Measurements from ENCODE around the gene SH3BGRL2.

Gene SH3BGRL2

GRCh38 chr6:79686707-79687309 lies 55.7 kb downstream of the SH3BGRL2 start:
- TF ChIP-seq POLR2AphosphoS5 (IDR thresholded peaks at IDR 0.05; ENCODE audit: borderline replicate concordance, low read depth, low read length) (no peak), FOXP2 (optimal IDR thresholded peaks at IDR 0.05; ENCODE audit: control extremely low read depth, extremely low read length, insufficient read depth) (no peak), EZH2 (IDR thresholded peaks at IDR 0.05) (no peak)
- Histone ChIP-seq H3K36me3 (ENCODE audit: insufficient read depth, low read length) (no peaks in the 10 kb centered on the region; the same call in 1 of the 2 replicates), H3K9me3 (ENCODE audit: low read depth, low read length) (no peaks in the 10 kb centered on the region), H3K9ac (ENCODE audit: insufficient read length) (no peak overlapping the region), H3K27ac (no peak overlapping the region), H3K4me3 (no peak overlapping the region)
- no peak for DNase-seq (ENCODE audit: low read depth, low spot score)

GRCh38 chr6:79687759-79688158 lies 56.6 kb downstream of the SH3BGRL2 start:
- Histone ChIP-seq H3K9ac (ENCODE audit: insufficient read length) (no peak overlapping the region), H3K9me3 (ENCODE audit: low read depth, low read length) (no peaks in the 10 kb centered on the region), H3K4me3 (no peak overlapping the region), H3K27ac (no peak overlapping the region), H3K36me3 (ENCODE audit: insufficient read depth, low read length) (no peaks in the 10 kb centered on the region; the same call in 1 of the 2 replicates)
- DNase-seq (ENCODE audit: low read depth, low spot score) = no peak
- no peak for TF ChIP-seq POLR2AphosphoS5 (IDR thresholded peaks at IDR 0.05; ENCODE audit: borderline replicate concordance, low read depth, low read length)
- TF ChIP-seq FOXP2 (optimal IDR thresholded peaks at IDR 0.05; ENCODE audit: control extremely low read depth, extremely low read length, insufficient read depth) = no peak
- TF ChIP-seq EZH2 (IDR thresholded peaks at IDR 0.05) = no peak

- Histone ChIP-seq H3K36me3 (ENCODE audit: insufficient read depth, low read length) (no peaks in the 10 kb centered on the region; the same call in 1 of the 2 replicates), H3K9ac (ENCODE audit: insufficient read length) (no peak overlapping the region), H3K27ac (no peak overlapping the region), H3K9me3 (ENCODE audit: low read depth, low read length) (no peaks in the 10 kb centered on the region), H3K4me3 (no peak overlapping the region)
- TF ChIP-seq FOXP2 (optimal IDR thresholded peaks at IDR 0.05; ENCODE audit: control extremely low read depth, extremely low read length, insufficient read depth) (no peak), POLR2AphosphoS5 (IDR thresholded peaks at IDR 0.05; ENCODE audit: borderline replicate concordance, low read depth, low read length) (no peak), EZH2 (IDR thresholded peaks at IDR 0.05) (no peak)
- DNase-seq (ENCODE audit: low read depth, low spot score) = no peak
Measured at GRCh38 chr6:79694156-79694555, 63.0 kb downstream of the SH3BGRL2 start.

GRCh38 chr6:79694623-79695343 lies 63.7 kb downstream of the SH3BGRL2 start:
- no peak for TF ChIP-seq EZH2 (IDR thresholded peaks at IDR 0.05)
- TF ChIP-seq POLR2AphosphoS5 (IDR thresholded peaks at IDR 0.05; ENCODE audit: borderline replicate concordance, low read depth, low read length) = no peak
- no peak for TF ChIP-seq FOXP2 (optimal IDR thresholded peaks at IDR 0.05; ENCODE audit: control extremely low read depth, extremely low read length, insufficient read depth)
- Histone ChIP-seq H3K9ac (ENCODE audit: insufficient read length) (no peak overlapping the region), H3K27ac (no peak overlapping the region), H3K36me3 (ENCODE audit: insufficient read depth, low read length) (no peaks in the 10 kb centered on the region; the same call in 1 of the 2 replicates), H3K9me3 (ENCODE audit: low read depth, low read length) (no peaks in the 10 kb centered on the region), H3K4me3 (no peak overlapping the region)
- DNase-seq (ENCODE audit: low read depth, low spot score) = no peak

- Histone ChIP-seq H3K27ac (no peak overlapping the region), H3K9ac (ENCODE audit: insufficient read length) (no peak overlapping the region), H3K36me3 (ENCODE audit: insufficient read depth, low read length) (no peaks in the 10 kb centered on the region), H3K4me3 (no peak overlapping the region), H3K9me3 (ENCODE audit: low read depth, low read length) (no peaks in the 10 kb centered on the region)
- no peak for DNase-seq (ENCODE audit: low read depth, low spot score)
- TF ChIP-seq POLR2AphosphoS5 (IDR thresholded peaks at IDR 0.05; ENCODE audit: borderline replicate concordance, low read depth, low read length) (no peak), EZH2 (IDR thresholded peaks at IDR 0.05) (no peak), FOXP2 (optimal IDR thresholded peaks at IDR 0.05; ENCODE audit: control extremely low read depth, extremely low read length, insufficient read depth) (no peak)
Measured at GRCh38 chr6:79697430-79697829, 66.3 kb downstream of the SH3BGRL2 start.

GRCh38 chr6:79699606-79700005 lies 68.5 kb downstream of the SH3BGRL2 start:
- TF ChIP-seq POLR2AphosphoS5 (IDR thresholded peaks at IDR 0.05; ENCODE audit: borderline replicate concordance, low read depth, low read length) (no peak), EZH2 (IDR thresholded peaks at IDR 0.05) (no peak), FOXP2 (optimal IDR thresholded peaks at IDR 0.05; ENCODE audit: control extremely low read depth, extremely low read length, insufficient read depth) (no peak)

GRCh38 chr6:79702691-79703090 lies 71.6 kb downstream of the SH3BGRL2 start:
- no peak overlapping the region for H3K9ac ChIP-seq (ENCODE audit: insufficient read length)
- no peak overlapping the region for H3K4me3 ChIP-seq
- no peak overlapping the region for H3K27ac ChIP-seq
- H3K36me3 ChIP-seq (ENCODE audit: insufficient read depth, low read length) = no peaks in the 10 kb centered on the region
- TF ChIP-seq FOXP2 (optimal IDR thresholded peaks at IDR 0.05; ENCODE audit: control extremely low read depth, extremely low read length, insufficient read depth) (no peak), EZH2 (IDR thresholded peaks at IDR 0.05) (no peak), POLR2AphosphoS5 (IDR thresholded peaks at IDR 0.05; ENCODE audit: borderline replicate concordance, low read depth, low read length) (no peak)
- H3K9me3 ChIP-seq (ENCODE audit: low read depth, low read length) = no peaks in the 10 kb centered on the region
- DNase-seq (ENCODE audit: low read depth, low spot score) = no peak

More at GRCh38 chr6:79699606-79700005, 68.5 kb downstream of the SH3BGRL2 start:
- H3K9ac ChIP-seq (ENCODE audit: insufficient read length) = no peak overlapping the region
- H3K36me3 ChIP-seq (ENCODE audit: insufficient read depth, low read length) = no peaks in the 10 kb centered on the region
- no peak for DNase-seq (ENCODE audit: low read depth, low spot score)
- no peaks in the 10 kb centered on the region for H3K9me3 ChIP-seq (ENCODE audit: low read depth, low read length)
- H3K27ac ChIP-seq = no peak overlapping the region
- no peak overlapping the region for H3K4me3 ChIP-seq

- no peak for DNase-seq (ENCODE audit: low read depth, low spot score)
- no peak overlapping the region for H3K27ac ChIP-seq
- TF ChIP-seq POLR2AphosphoS5 (IDR thresholded peaks at IDR 0.05; ENCODE audit: borderline replicate concordance, low read depth, low read length) (no peak), EZH2 (IDR thresholded peaks at IDR 0.05) (no peak), FOXP2 (optimal IDR thresholded peaks at IDR 0.05; ENCODE audit: control extremely low read depth, extremely low read length, insufficient read depth) (no peak)
- no peaks in the 10 kb centered on the region for H3K36me3 ChIP-seq (ENCODE audit: insufficient read depth, low read length)
- no peak overlapping the region for H3K9ac ChIP-seq (ENCODE audit: insufficient read length)
- no peaks in the 10 kb centered on the region for H3K9me3 ChIP-seq (ENCODE audit: low read depth, low read length)
- H3K4me3 ChIP-seq = no peak overlapping the region
Measured at GRCh38 chr6:79704200-79704599, 73.1 kb downstream of the SH3BGRL2 start.

All from SK-N-MC (cell line).